ENCODE data around the gene MAZ.
"Not testable (repeated sequence)": the region's sequence is repeated elsewhere in the genome, so short reads cannot be mapped to it uniquely, and the experiment has no call there.

The MAZ gene

GRCh38 chr16:29825145-29826044, 19.1 kb downstream of the MAZ start:
- FAIRE-seq, result no peak

GRCh38 chr16:29826342-29826695, 20.0 kb downstream of the MAZ start:
- no peak for FAIRE-seq

- no peak for FAIRE-seq
These were observed 24.4 kb downstream of the MAZ start for GRCh38 chr16:29830774-29831173.

DNA sequence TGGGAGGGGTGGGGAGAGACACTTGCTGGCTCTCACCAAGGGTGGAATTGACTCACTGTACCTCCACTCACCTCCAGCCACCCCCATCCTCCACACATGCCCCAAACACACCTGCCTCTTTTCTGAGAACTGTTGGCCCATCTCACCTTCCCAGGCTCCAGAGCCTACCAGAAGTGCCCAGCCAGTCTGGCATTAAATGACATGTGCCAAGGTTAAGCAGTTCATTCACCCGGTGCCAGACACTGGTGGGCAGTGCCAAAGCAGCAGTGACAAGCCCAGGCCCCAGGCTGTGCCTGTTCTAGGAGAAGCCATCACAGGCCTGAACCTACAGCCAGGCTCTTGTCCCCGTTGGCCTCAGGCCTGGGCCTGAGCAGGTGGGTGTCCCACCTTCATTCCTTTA, 25.2 kb downstream of the MAZ start:
- FAIRE-seq, result no peak

GRCh38 chr16:29833219-29833618, 26.9 kb downstream of the MAZ start:
- FAIRE-seq, result not testable (repeated sequence)

DNA sequence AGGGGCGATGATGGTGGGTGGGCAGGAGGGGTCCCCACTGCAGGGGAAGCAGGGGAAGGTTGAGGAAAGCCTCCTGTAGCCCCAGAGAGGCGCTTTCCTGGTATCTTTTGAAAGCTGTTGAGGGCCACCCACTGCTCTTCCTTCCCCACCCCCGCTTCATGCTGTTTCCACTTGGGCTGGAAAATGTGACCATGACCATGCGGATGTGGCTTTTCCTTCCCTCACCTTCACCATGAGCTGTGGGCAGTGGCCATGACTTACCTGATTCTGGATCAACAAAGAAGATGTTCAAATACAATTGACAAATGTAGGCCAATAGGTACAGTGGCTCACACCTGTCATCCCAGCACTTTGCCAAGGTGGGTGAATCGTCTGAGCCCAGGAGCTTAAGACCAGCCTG, 27.8 kb downstream of the MAZ start:
- FAIRE-seq, result no peak

GRCh38 chr16:29835926-29836325, 29.6 kb downstream of the MAZ start:
- no peak for FAIRE-seq

GRCh38 chr16:29836623-29837022, 30.3 kb downstream of the MAZ start:
- FAIRE-seq, result no peak

- FAIRE-seq, result no peak
These were observed 31.5 kb downstream of the MAZ start for GRCh38 chr16:29837841-29838240.

GRCh38 chr16:29839822-29840221, 33.5 kb downstream of the MAZ start:
- FAIRE-seq, result no peak

GRCh38 chr16:29840240-29840639, 33.9 kb downstream of the MAZ start:
- FAIRE-seq, result no peak

DNA sequence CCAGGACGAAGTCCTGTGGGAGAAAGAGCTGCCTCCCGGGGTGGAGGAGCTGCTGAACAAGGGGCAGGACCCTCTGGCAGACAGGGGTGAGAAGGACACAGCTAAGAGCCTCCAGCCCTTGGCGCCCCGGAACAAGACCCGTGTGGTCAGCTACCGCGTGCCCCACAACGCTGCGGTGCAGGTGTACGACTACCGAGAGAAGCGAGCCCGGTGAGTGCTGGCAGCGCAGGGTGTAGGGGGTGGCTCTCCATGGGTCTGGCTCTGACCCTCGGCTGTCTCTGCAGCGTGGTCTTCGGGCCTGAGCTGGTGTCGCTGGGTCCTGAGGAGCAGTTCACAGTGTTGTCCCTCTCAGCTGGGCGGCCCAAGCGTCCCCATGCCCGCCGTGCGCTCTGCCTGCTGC, 35.3 kb downstream of the MAZ start:
- no peak for FAIRE-seq

DNA sequence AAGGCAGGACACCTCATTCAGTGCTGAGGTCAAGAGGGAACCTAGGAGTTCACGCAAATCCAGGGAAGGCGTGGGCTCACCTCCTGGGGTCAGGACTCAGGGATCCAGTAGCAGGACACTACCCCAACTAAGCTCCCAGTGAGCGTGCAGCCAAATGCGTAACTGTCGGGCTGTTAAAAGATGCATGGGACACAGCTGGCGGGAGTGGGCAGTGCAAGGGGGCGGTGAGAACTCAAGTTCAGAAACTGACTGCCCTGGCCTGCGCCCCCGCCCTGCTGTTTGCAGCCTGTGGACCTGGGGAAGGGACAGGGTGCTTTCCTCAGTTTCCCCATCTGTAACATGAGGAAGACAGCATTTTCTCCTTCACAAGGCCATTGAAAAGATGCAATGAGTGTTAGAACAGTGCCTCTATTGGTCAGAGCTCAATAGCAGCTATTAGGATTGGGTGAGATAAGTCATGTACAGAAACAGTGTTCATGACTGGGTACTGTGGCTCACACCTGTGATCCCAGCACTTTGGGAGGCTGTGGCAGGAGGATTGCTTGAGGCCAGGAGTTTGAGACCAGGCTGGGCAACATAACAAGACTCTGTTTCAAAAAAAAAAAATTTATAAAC, 36.5 kb downstream of the MAZ start:
- no peak for FAIRE-seq

- FAIRE-seq, result no peak
These were observed 37.6 kb downstream of the MAZ start for GRCh38 chr16:29843931-29844330.

GRCh38 chr16:29844575-29845331, 38.4 kb downstream of the MAZ start:
- FAIRE-seq, result no peak

GRCh38 chr16:29845656-29846055, 39.3 kb downstream of the MAZ start:
- FAIRE-seq, result no peak

DNA sequence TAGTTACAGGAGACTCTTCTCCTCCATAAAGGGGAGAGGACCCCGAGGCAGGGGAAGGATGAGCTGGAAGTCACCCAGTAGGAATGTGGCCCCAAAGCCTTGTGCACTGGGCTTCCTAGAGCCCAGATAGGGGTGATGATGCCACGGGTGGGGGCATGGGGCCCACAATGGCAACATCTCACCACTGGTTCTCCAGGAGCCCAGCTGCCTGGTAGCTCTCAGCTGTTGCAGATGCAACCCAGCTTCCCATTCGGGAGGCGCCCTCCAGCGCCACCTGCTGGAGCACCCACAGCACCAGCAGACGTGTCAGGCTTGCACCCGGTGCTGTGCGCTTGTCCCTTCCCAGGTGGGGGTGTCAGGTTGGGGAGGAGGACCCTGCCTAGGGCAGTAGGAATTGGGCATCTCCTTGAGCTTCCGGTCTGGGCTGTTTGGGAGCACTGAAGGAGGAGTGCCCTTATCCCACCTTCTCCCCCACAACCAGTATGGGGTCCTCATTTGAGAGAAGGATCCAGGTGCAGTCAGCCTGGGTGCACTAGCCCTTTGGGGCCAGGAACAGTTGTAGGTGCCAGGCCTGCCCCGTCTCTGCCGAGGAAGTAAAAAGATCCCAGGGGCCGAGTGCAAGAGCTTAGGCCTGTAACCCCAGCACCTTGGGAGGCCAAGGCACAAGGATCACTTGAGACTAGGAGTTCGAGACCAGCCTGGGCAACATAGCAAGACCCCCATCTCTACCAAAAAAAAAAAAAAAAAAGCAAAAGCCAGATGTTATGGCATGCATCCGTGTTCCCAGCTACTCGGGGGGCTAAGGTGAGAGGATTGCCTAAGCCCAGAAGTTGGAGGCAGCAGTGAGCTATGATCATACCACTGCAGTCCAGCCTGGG, 42.3 kb downstream of the MAZ start:
- FAIRE-seq, result no peak

DNA sequence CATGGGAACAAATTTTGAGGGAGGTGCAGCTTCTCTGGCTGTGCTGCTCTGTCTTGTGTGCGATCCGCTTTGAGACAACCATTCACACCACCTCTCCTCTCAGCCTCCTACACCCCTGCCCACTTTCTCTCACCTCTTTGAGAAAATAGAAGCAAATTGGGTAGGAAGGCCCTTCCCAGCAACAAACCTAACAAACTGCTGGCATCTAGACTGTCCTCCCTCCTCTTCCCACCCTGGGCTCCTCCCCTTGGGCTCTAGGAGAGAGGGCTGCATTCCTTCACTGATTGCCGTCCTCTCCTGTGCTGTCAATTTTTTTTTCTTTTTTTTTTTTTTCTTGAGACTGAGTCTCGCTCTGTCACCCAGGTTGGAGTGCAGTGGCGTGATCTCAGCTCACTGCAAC, 43.2 kb downstream of the MAZ start:
- FAIRE-seq, result no peak

DNA sequence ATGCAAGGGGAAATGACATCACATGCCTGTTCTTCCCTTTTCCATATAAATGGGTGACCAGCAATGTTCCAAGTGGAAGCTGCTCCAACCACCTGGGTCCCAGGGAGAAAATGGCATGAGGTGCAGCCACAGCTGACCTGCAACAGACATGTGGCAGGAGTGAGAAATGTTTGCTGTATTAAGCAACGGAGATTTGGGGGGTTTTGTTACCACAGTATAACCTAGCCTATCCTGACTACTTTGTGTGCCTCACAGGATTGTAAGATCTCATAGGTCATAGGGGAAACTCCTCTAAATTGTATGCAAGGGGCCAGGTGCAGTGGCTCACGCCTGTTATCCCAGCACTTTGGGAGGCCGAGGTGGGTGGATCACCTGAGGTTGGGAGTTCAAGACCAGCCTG, 44.7 kb downstream of the MAZ start:
- no peak for FAIRE-seq

DNA sequence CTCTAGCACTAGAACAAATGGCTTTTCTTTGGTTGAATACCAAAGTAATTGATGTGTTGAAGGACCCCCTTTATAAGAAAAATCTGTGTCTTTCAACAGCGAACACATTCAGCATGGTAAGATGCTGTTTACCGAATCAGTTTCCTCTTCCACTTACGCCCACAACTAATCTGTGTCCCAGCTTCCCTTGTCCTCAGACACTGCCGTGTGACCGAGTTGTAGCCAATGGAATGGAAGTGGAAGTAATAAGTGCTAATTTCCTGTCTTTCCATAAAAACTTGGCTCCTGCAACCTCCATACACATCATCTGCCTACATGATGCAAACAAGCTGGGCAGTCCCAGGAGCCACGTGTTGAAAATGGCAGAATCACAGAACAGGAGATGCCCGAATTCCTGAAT, 46.3 kb downstream of the MAZ start:
- FAIRE-seq, result no peak

DNA sequence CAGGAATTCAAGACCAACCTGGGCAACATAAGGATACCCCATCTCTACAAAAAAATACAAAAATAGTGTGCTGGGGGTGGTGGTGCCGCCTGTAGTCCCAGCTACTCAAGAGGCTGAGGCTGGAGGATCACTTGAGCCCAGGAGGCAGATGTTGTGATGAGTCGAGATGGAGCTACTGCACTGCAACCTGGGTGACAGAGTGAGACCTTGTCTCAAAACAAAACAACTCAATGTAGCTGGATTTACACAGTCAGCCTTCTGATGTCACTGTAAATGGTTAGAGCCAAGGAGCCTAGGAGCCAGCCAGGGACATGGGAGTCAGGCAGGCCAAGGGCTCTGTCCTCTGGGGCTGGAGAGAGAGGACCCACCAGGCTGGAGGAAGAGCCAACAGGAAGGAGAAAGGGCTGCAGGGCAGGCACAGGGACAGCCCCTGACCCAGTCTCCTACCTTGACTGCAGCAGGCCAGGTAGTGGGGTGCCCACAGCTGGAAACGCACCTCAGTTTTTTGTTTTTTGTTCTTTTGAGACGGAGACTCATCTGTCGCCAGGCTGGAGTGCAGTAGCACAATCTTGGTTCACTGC, 48.3 kb downstream of the MAZ start:
- FAIRE-seq, result no peak

GRCh38 chr16:29857133-29857760, 50.9 kb downstream of the MAZ start:
- FAIRE-seq, result no peak
